KMS-11 (cell line): ENCODE results near the gene ANAPC1.
"Not testable (repeated sequence)": the region's sequence is repeated elsewhere in the genome, so short reads cannot be mapped to it uniquely, and the experiment has no call there.

Experiments used
- H2AFZ ChIP-seq: fragments of 200-600 bp; sonication (generic); 2 replicates; pipeline ENCODE4 v1.6.1; 2016; ENCODE audit warnings: antibody characterized with exemption, mixed run types, low read depth
- H3K27ac ChIP-seq: fragments of 200-600 bp; sonication (generic); 2 replicates; pipeline ENCODE4 v1.6.1; 2016; ENCODE audit warnings: mild to moderate bottlenecking, mixed run types
- H3K27me3 ChIP-seq: fragments of 200-600 bp; sonication (generic); 2 replicates; pipeline ENCODE4 v1.6.1; 2017; ENCODE audit warnings: mild to moderate bottlenecking, low read depth, mixed run types, moderate library complexity; ENCODE audit not compliant: insufficient read depth
- H3K36me3 ChIP-seq: fragments of 200-600 bp; sonication (generic); 2 replicates; pipeline ENCODE4 v1.6.1; 2017; ENCODE audit warnings: mild to moderate bottlenecking, mixed run types; ENCODE audit not compliant: insufficient read depth
- H3K4me1 ChIP-seq: fragments of 200-600 bp; sonication (generic); 2 replicates; pipeline ENCODE4 v1.6.1; 2016; ENCODE audit warnings: mild to moderate bottlenecking, low read depth, mixed run types; ENCODE audit not compliant: poor library complexity, severe bottlenecking
- H3K4me2 ChIP-seq: fragments of 200-600 bp; sonication (generic); 2 replicates; pipeline ENCODE4 v1.7.0; 2016; ENCODE audit warnings: mild to moderate bottlenecking, mixed run types
- H3K4me3 ChIP-seq: fragments of 200-600 bp; sonication (generic); IDR thresholded peaks from 2 replicates; pipeline ENCODE4 v1.6.1; 2017; ENCODE audit warnings: low read depth, low read length, mixed read lengths; ENCODE audit not compliant: insufficient read depth
- H3K79me2 ChIP-seq: fragments of 200-600 bp; sonication (generic); 2 replicates; pipeline ENCODE4 v1.6.1; 2016; ENCODE audit warnings: low read depth, mixed run types; ENCODE audit not compliant: insufficient read depth
- H3K9ac ChIP-seq: fragments of 200-600 bp; sonication (generic); 2 replicates; pipeline ENCODE4 v1.6.1; 2016; ENCODE audit warnings: mild to moderate bottlenecking, mixed run types
- H4K20me1 ChIP-seq: fragments of 200-600 bp; sonication (generic); 2 replicates; pipeline ENCODE4 v1.6.1; 2016; ENCODE audit warnings: mild to moderate bottlenecking, mixed run types; ENCODE audit not compliant: insufficient read depth

Gene ANAPC1

GRCh38 chr2:111768266-111769190, 115.5 kb downstream of the ANAPC1 start:
- not testable (repeated sequence) for H4K20me1 ChIP-seq, H3K4me3 ChIP-seq, H3K4me2 ChIP-seq, H2AFZ ChIP-seq, H3K9ac ChIP-seq, H3K79me2 ChIP-seq, H3K36me3 ChIP-seq, H3K4me1 ChIP-seq, H3K27ac ChIP-seq, H3K27me3 ChIP-seq

GRCh38 chr2:111767087-111767486, 116.9 kb downstream of the ANAPC1 start:
- not testable (repeated sequence) for H2AFZ ChIP-seq, H3K79me2 ChIP-seq, H3K4me3 ChIP-seq, H4K20me1 ChIP-seq, H3K4me1 ChIP-seq, H3K27ac ChIP-seq, H3K27me3 ChIP-seq, H3K4me2 ChIP-seq, H3K36me3 ChIP-seq, H3K9ac ChIP-seq

GRCh38 chr2:111766295-111766694, 117.7 kb downstream of the ANAPC1 start:
- not testable (repeated sequence) for H3K4me3 ChIP-seq, H3K36me3 ChIP-seq, H3K27ac ChIP-seq, H3K9ac ChIP-seq, H2AFZ ChIP-seq, H3K27me3 ChIP-seq, H3K4me1 ChIP-seq, H3K79me2 ChIP-seq, H3K4me2 ChIP-seq, H4K20me1 ChIP-seq

- H2AFZ ChIP-seq, H3K9ac ChIP-seq, H3K4me1 ChIP-seq, H3K27me3 ChIP-seq, H3K4me3 ChIP-seq, H3K36me3 ChIP-seq, H3K27ac ChIP-seq, H4K20me1 ChIP-seq, H3K79me2 ChIP-seq, H3K4me2 ChIP-seq: not testable (repeated sequence)
Measured at GRCh38 chr2:111764151-111764550, 119.8 kb downstream of the ANAPC1 start.

- H3K36me3 ChIP-seq, H2AFZ ChIP-seq, H3K4me1 ChIP-seq, H4K20me1 ChIP-seq, H3K4me2 ChIP-seq, H3K4me3 ChIP-seq, H3K27ac ChIP-seq, H3K27me3 ChIP-seq, H3K9ac ChIP-seq, H3K79me2 ChIP-seq: not testable (repeated sequence)
Measured at GRCh38 chr2:111760697-111761284, 123.2 kb downstream of the ANAPC1 start.

- not testable (repeated sequence) for H3K36me3 ChIP-seq, H3K27me3 ChIP-seq, H2AFZ ChIP-seq
Measured at GRCh38 chr2:111752533-111752932, 131.5 kb downstream of the ANAPC1 start.

GRCh38 chr2:111750641-111751040, 133.4 kb downstream of the ANAPC1 start:
- not testable (repeated sequence) for H3K4me3 ChIP-seq, H3K27ac ChIP-seq, H3K27me3 ChIP-seq, H3K36me3 ChIP-seq, H3K4me2 ChIP-seq, H3K9ac ChIP-seq, H3K79me2 ChIP-seq, H2AFZ ChIP-seq, H3K4me1 ChIP-seq, H4K20me1 ChIP-seq

More at GRCh38 chr2:111752533-111752932, 131.5 kb downstream of the ANAPC1 start:
- H3K4me2 ChIP-seq, H3K4me1 ChIP-seq, H3K4me3 ChIP-seq, H4K20me1 ChIP-seq, H3K79me2 ChIP-seq, H3K27ac ChIP-seq, H3K9ac ChIP-seq: not testable (repeated sequence)

GRCh38 chr2:111748429-111748828, 135.6 kb downstream of the ANAPC1 start:
- H3K36me3 ChIP-seq: not testable (repeated sequence)

More at GRCh38 chr2:111748429-111748828, 135.6 kb downstream of the ANAPC1 start:
- H4K20me1 ChIP-seq, H3K79me2 ChIP-seq, H3K4me2 ChIP-seq, H3K4me3 ChIP-seq, H3K27me3 ChIP-seq, H2AFZ ChIP-seq, H3K9ac ChIP-seq, H3K4me1 ChIP-seq, H3K27ac ChIP-seq: not testable (repeated sequence)
